DMS53 (cell line): ENCODE measurements around the gene AP3S2.

Experiments
- DNase-seq: peaks from one replicate; lab custom pipeline; 2025; lab: John Stamatoyannopoulos, UW

The AP3S2 gene

GRCh38 chr15:89814112-89814742, 79.6 kb downstream of the AP3S2 start:
- DNase-seq: peak; percentile 31

GRCh38 chr15:89813381-89814111, 80.2 kb downstream of the AP3S2 start:
- DNase-seq: no peak

GRCh38 chr15:89812847-89813320, 80.9 kb downstream of the AP3S2 start:
- no peak for DNase-seq

GRCh38 chr15:89812011-89812846, 81.6 kb downstream of the AP3S2 start:
- no peak for DNase-seq

GRCh38 chr15:89810837-89811236, 83.0 kb downstream of the AP3S2 start:
- DNase-seq: no peak

GRCh38 chr15:89809787-89810148, 84.0 kb downstream of the AP3S2 start:
- DNase-seq: no peak

- no peak for DNase-seq
Measured at GRCh38 chr15:89809093-89809786, 84.6 kb downstream of the AP3S2 start.

GRCh38 chr15:89808160-89808870, 85.5 kb downstream of the AP3S2 start:
- no peak for DNase-seq

GRCh38 chr15:89807689-89808088, 86.1 kb downstream of the AP3S2 start:
- no peak for DNase-seq

- no peak for DNase-seq
Measured at GRCh38 chr15:89806559-89807550, 86.9 kb downstream of the AP3S2 start.

- DNase-seq: no peak
Measured at GRCh38 chr15:89806210-89806558, 87.6 kb downstream of the AP3S2 start.

GRCh38 chr15:89805241-89806209, 88.3 kb downstream of the AP3S2 start:
- DNase-seq: no peak

GRCh38 chr15:89803941-89804800, 89.6 kb downstream of the AP3S2 start:
- no peak for DNase-seq

GRCh38 chr15:89802986-89803824, 90.6 kb downstream of the AP3S2 start:
- DNase-seq: no peak

GRCh38 chr15:89802231-89802928, 91.4 kb downstream of the AP3S2 start:
- DNase-seq: peak; percentile 17

GRCh38 chr15:89801471-89802195, 92.2 kb downstream of the AP3S2 start:
- DNase-seq: no peak
